HG03571 (cell line): ENCODE data around the gene SORT1.
"Not testable (repeated sequence)": the region's sequence is repeated elsewhere in the genome, so short reads cannot be mapped to it uniquely, and the experiment has no call there.

ENCODE experiments used
- ATAC-seq: cut with Tn5 transposase; IDR thresholded peaks from one replicate; pipeline ENCODE4 v1.9.1; 2021; ENCODE audit not compliant: unreplicated experiment

SORT1 gene

GRCh38 chr1:109350182-109350581 is 47.5 kb downstream of the SORT1 start:
- no peak for ATAC-seq

GRCh38 chr1:109347511-109347910 is 50.2 kb downstream of the SORT1 start:
- ATAC-seq, result no peak

- no peak for ATAC-seq
Observed at GRCh38 chr1:109341944-109342930, 55.5 kb downstream of the SORT1 start.

- no peak for ATAC-seq
Observed at GRCh38 chr1:109338608-109339007, 59.1 kb downstream of the SORT1 start.

GRCh38 chr1:109338091-109338490 is 59.6 kb downstream of the SORT1 start:
- no peak for ATAC-seq

GRCh38 chr1:109335091-109335490 is 62.6 kb downstream of the SORT1 start:
- no peak for ATAC-seq

GRCh38 chr1:109331113-109331512 is 66.6 kb downstream of the SORT1 start:
- no peak for ATAC-seq

- no peak for ATAC-seq
Observed at GRCh38 chr1:109327285-109327684, 70.4 kb downstream of the SORT1 start.

GRCh38 chr1:109322974-109323373 is 74.7 kb downstream of the SORT1 start:
- ATAC-seq, result no peak

- ATAC-seq, result no peak
Observed at GRCh38 chr1:109319114-109319513, 78.6 kb downstream of the SORT1 start.

- ATAC-seq, result no peak
Observed at GRCh38 chr1:109316506-109316905, 81.2 kb downstream of the SORT1 start.

GRCh38 chr1:109315288-109315687 is 82.4 kb downstream of the SORT1 start:
- no peak for ATAC-seq

GRCh38 chr1:109314795-109315194 is 82.9 kb downstream of the SORT1 start:
- ATAC-seq, result no peak

GRCh38 chr1:109312978-109313775 is 84.5 kb downstream of the SORT1 start:
- ATAC-seq, result no peak

GRCh38 chr1:109312246-109312645 is 85.5 kb downstream of the SORT1 start:
- no peak for ATAC-seq

- no peak for ATAC-seq
Observed at GRCh38 chr1:109309347-109309746, 88.4 kb downstream of the SORT1 start.

GRCh38 chr1:109307274-109308021 is 90.3 kb downstream of the SORT1 start:
- no peak for ATAC-seq

- ATAC-seq, result no peak
Observed at GRCh38 chr1:109306832-109307273, 90.9 kb downstream of the SORT1 start, which contains the start of gene MYBPHL. Gene MYBPHL (minus strand): TSS chr1:109307011. CDS start chr1:109306991, 20 bp downstream.

GRCh38 chr1:109305991-109306390 is 91.7 kb downstream of the SORT1 start:
- ATAC-seq, result not testable (repeated sequence)

- ATAC-seq, result no peak
Observed at GRCh38 chr1:109304226-109304920, 93.3 kb downstream of the SORT1 start.
